MM.1S (cell line): Measurements from ENCODE around the gene SET.

Experiments
- DNase-seq: peaks from one replicate; pipeline ENCODE4 v3.0.0-alpha.2; 2015
- H2AFZ ChIP-seq: fragments of 300-600 bp; sonication (generic); 2 replicates; pipeline ENCODE4 v1.6.0; 2016; ENCODE audit warnings: antibody characterized with exemption, low read length
- H3F3A ChIP-seq: fragments of 300-600 bp; sonication (generic); 2 replicates; pipeline ENCODE4 v1.6.1; 2016; ENCODE audit warnings: mild to moderate bottlenecking, antibody characterized with exemption, low read length, moderate library complexity, mixed read lengths; ENCODE audit not compliant: insufficient read depth
- H3K27ac ChIP-seq: fragments of 300-600 bp; sonication (generic); 2 replicates; pipeline ENCODE4 v1.5.1; 2016; ENCODE audit warnings: mild to moderate bottlenecking, low read length
- H3K27me3 ChIP-seq: fragments of 300-600 bp; sonication (generic); replicated peaks from 2 replicates; pipeline ENCODE4 v1.6.0; 2016; ENCODE audit warnings: low read length; ENCODE audit not compliant: insufficient read depth
- H3K36me3 ChIP-seq: fragments of 300-600 bp; sonication (generic); replicated peaks from 2 replicates; pipeline ENCODE4 v1.6.1; 2016; ENCODE audit warnings: mild to moderate bottlenecking, low read length, mixed read lengths; ENCODE audit not compliant: insufficient read depth
- H3K4me1 ChIP-seq: fragments of 300-600 bp; sonication (generic); 2 replicates; pipeline ENCODE4 v1.6.1; 2016; ENCODE audit warnings: low read length, mixed read lengths
- H3K4me2 ChIP-seq: fragments of 300-600 bp; sonication (generic); 2 replicates; pipeline ENCODE4 v1.6.0; 2016; ENCODE audit warnings: low read depth, low read length
- H3K4me3 ChIP-seq: fragments of 300-600 bp; sonication (generic); 2 replicates; pipeline ENCODE4 v1.5.1; 2016; ENCODE audit warnings: low read length, mixed read lengths
- H3K79me2 ChIP-seq: fragments of 300-600 bp; sonication (generic); 2 replicates; pipeline ENCODE4 v1.6.1; 2016; ENCODE audit warnings: mixed run types, low read length, mixed read lengths
- H3K9ac ChIP-seq: fragments of 300-600 bp; sonication (generic); 2 replicates; pipeline ENCODE4 v1.6.1; 2016; ENCODE audit warnings: low read length, mixed read lengths
- H3K9me2 ChIP-seq: fragments of 300-600 bp; sonication (generic); replicated peaks from 2 replicates; pipeline ENCODE4 v1.6.1; 2016; ENCODE audit warnings: mild to moderate bottlenecking, low read length, mixed read lengths; ENCODE audit not compliant: insufficient read depth
- H3K9me3 ChIP-seq: fragments of 300-600 bp; sonication (generic); replicated peaks from 2 replicates; pipeline ENCODE4 v1.6.1; 2016; ENCODE audit warnings: mild to moderate bottlenecking, low read length, mixed read lengths; ENCODE audit not compliant: insufficient read depth
- H4K20me1 ChIP-seq: fragments of 300-600 bp; sonication (generic); 2 replicates; pipeline ENCODE4 v1.6.1; 2016; ENCODE audit warnings: mild to moderate bottlenecking, low read length, moderate library complexity, mixed read lengths; ENCODE audit not compliant: insufficient read depth
- CTCF ChIP-seq: fragments of 300-600 bp; sonication (generic); IDR thresholded peaks from 2 replicates; pipeline ENCODE4 v1.5.1; 2016; ENCODE audit warnings: antibody characterized with exemption, low read length, mixed read lengths
- EZH2 ChIP-seq: fragments of 300-600 bp; sonication (generic); optimal IDR thresholded peaks from 2 replicates; pipeline ENCODE3; 2017; ENCODE audit warnings: low read depth, mild to moderate bottlenecking, antibody characterized with exemption, low read length, mixed read lengths
- EZH2phosphoT487 ChIP-seq: fragments of 300-600 bp; sonication (generic); IDR thresholded peaks from 2 replicates; pipeline ENCODE4 v1.6.1; 2018; ENCODE audit warnings: antibody characterized with exemption, low read length

Gene SET

GRCh38 chr9:128684325-128685199, 4.5 kb upstream of the SET start:
- Histone ChIP-seq H3K79me2 (peaks cover 62% of the 10 kb centered on the region), H3F3A (peaks cover 33% of the 10 kb centered on the region), H3K9me2 (no peaks in the 10 kb centered on the region), H3K27ac (peak overlapping the region; percentile 86), H3K4me3 (peak overlapping the region; percentile 85), H3K9ac (peak overlapping the region; percentile 91), H3K4me2 (peak overlapping the region; percentile 93), H4K20me1 (no peaks in the 10 kb centered on the region), H3K36me3 (no peaks in the 10 kb centered on the region), H3K27me3 (no peaks in the 10 kb centered on the region), H3K9me3 (no peaks in the 10 kb centered on the region), H2AFZ (peak overlapping the region; percentile 42), H3K4me1 (peaks cover 21% of the 10 kb centered on the region)
- TF ChIP-seq EZH2phosphoT487, result no peak
- no peak for TF ChIP-seq CTCF
- TF ChIP-seq EZH2, result no peak
- DNase-seq, result peak; percentile 94

GRCh38 chr9:128685636-128686489, 3.2 kb upstream of the SET start:
- Histone ChIP-seq H3K4me3 (peak overlapping the region; percentile 85), H3K9me2 (no peaks in the 10 kb centered on the region), H3K4me2 (peak overlapping the region; percentile 93), H3K27me3 (no peaks in the 10 kb centered on the region), H3F3A (peaks cover 39% of the 10 kb centered on the region), H2AFZ (0 out of 2 replicates have a peak overlapping the region, but pooled peaks have one; percentile 5), H3K9me3 (no peaks in the 10 kb centered on the region), H3K27ac (peak overlapping the region; percentile 86), H3K36me3 (no peaks in the 10 kb centered on the region), H3K4me1 (peaks cover 21% of the 10 kb centered on the region), H3K79me2 (peaks cover 71% of the 10 kb centered on the region), H3K9ac (peak overlapping the region; percentile 91), H4K20me1 (peaks cover 8% of the 10 kb centered on the region; the same call in 1 of the 2 replicates)
- TF ChIP-seq CTCF, result no peak
- no peak for TF ChIP-seq EZH2
- TF ChIP-seq EZH2phosphoT487, result no peak
- peak; percentile 70 for DNase-seq

- Histone ChIP-seq H3K4me3 (no peak overlapping the region), H2AFZ (no peak overlapping the region), H3K4me2 (no peak overlapping the region; the same call in 1 of the 2 replicates), H4K20me1 (peaks cover 24% of the 10 kb centered on the region), H3K79me2 (peaks cover 84% of the 10 kb centered on the region), H3F3A (peaks cover 40% of the 10 kb centered on the region), H3K36me3 (no peaks in the 10 kb centered on the region; the same call in 1 of the 2 replicates), H3K9me3 (no peaks in the 10 kb centered on the region), H3K27me3 (no peaks in the 10 kb centered on the region), H3K9ac (no peak overlapping the region), H3K4me1 (peaks cover 27% of the 10 kb centered on the region), H3K9me2 (no peaks in the 10 kb centered on the region), H3K27ac (no peak overlapping the region)
- TF ChIP-seq EZH2phosphoT487 (no peak), EZH2 (no peak), CTCF (no peak)
- no peak for DNase-seq
Observed at GRCh38 chr9:128687453-128687852, 1.6 kb upstream of the SET start.
